Mesothelial cell of epicardium (in vitro differentiated cells): ENCODE results near the gene F2. TPM values are rescaled to one million over a fixed set of nuclear protein-coding genes. Genes with fewer than 3 reads are reported as not detected.

Experiments
- DNase-seq, 2 experiments: peaks; one replicate each; pipeline ENCODE4 v3.0.0; 2021; ENCODE audit warnings: low spot score in 2 of 2; ENCODE audit not compliant: unreplicated experiment in 2 of 2
- H3K27ac Mint-ChIP-seq: 2 replicates; pipeline ENCODE4 v1.8.0; 2021; ENCODE audit warnings: mixed read lengths
- H3K27me3 Mint-ChIP-seq: 2 replicates; pipeline ENCODE4 v1.8.0; 2021; ENCODE audit warnings: low read depth, mixed read lengths
- H3K36me3 Mint-ChIP-seq: 2 replicates; pipeline ENCODE4 v1.8.0; 2021; ENCODE audit warnings: mixed read lengths
- H3K4me1 Mint-ChIP-seq: 2 replicates; pipeline ENCODE4 v1.8.0; 2021; ENCODE audit warnings: mixed read lengths
- H3K4me3 Mint-ChIP-seq: 2 replicates; pipeline ENCODE4 v1.8.0; 2021; ENCODE audit warnings: mild to moderate bottlenecking, moderate library complexity, mixed read lengths
- H3K9me3 Mint-ChIP-seq: 2 replicates; pipeline ENCODE4 v1.8.0; 2021; ENCODE audit warnings: mixed read lengths
- total RNA-seq: library from RNA; stranded (reverse); gene quantifications from 3 replicates; pipeline ENCODE4 v1.2.1, GENCODE V29; 2021
- TF ChIP-seq, protein P1 (sequence below): fragments of 200-600 bp; sonication (generic); IDR thresholded peaks from one replicate; pipeline ENCODE4 v1.5.0; 2021; ENCODE audit warnings: antibody characterized with exemption; ENCODE audit not compliant: unreplicated experiment

F2 gene
- total RNA-seq, 1 donor from 2014 or later: not detected

DNA sequence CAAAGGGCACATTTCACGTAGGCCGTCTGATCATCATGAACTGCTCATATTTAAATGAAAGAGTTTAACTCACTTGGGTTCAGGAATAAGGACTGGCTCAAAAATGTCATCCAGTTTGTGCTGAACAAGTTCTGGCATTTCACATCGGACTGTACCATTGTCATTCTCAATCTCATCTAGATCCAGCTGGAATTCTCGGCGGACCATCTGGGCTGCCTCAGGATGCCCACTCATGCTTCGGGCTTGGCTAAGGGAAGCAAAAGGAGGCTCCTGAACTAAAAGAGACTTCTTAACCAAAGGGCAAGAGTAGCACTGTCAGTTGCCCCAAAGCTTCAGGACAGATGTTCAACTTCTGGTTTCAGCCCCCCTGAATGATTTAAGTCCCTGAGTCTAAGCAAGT is 40.2 kb downstream of the F2 start:
- Mint-ChIP-seq H3K4me1 (no peaks in the 10 kb centered on the region), H3K36me3 (peaks cover 49% of the 10 kb centered on the region), H3K9me3 (no peaks in the 10 kb centered on the region), H3K27me3 (no peaks in the 10 kb centered on the region), H3K4me3 (no peak overlapping the region), H3K27ac (no peak overlapping the region)
- TF ChIP-seq, protein P1, sequence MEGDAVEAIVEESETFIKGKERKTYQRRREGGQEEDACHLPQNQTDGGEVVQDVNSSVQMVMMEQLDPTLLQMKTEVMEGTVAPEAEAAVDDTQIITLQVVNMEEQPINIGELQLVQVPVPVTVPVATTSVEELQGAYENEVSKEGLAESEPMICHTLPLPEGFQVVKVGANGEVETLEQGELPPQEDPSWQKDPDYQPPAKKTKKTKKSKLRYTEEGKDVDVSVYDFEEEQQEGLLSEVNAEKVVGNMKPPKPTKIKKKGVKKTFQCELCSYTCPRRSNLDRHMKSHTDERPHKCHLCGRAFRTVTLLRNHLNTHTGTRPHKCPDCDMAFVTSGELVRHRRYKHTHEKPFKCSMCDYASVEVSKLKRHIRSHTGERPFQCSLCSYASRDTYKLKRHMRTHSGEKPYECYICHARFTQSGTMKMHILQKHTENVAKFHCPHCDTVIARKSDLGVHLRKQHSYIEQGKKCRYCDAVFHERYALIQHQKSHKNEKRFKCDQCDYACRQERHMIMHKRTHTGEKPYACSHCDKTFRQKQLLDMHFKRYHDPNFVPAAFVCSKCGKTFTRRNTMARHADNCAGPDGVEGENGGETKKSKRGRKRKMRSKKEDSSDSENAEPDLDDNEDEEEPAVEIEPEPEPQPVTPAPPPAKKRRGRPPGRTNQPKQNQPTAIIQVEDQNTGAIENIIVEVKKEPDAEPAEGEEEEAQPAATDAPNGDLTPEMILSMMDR: no peak
- no peak for DNase-seq

DNA sequence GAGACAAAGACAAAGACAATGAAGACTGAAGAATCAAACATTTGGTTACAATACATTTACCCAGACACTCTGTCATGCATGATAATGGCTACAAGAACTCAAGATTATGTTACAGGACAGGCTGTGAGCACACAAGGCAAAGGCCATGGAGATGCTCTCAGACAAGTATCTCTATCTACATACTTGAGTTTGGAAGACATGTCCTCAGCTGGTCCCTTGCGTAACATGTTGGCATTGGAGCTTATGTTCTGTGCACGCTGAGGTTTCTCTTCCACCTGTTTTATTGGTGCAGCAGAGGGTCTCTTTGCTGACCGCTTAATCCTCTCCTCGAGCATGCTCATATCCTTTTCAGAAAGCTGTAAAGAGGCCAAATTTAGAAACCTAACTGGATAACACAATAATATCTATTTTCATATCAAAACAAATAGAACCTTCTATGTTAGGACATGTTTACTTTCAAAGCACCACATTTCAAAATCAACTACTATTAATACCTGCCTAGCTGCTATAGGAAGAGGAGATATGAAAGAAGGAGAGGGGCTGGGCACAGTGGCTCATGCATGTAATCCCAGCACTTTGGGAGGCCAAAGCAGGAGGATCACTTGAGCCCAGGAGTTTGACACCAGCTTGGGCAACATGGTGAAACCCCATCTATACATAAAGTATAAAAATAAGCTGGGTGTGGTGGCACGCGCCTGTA is 41.6 kb downstream of the F2 start:
- H3K4me3 Mint-ChIP-seq: no peak overlapping the region
- no peaks in the 10 kb centered on the region for H3K4me1 Mint-ChIP-seq
- no peak for DNase-seq
- H3K27ac Mint-ChIP-seq: no peak overlapping the region
- H3K36me3 Mint-ChIP-seq: peaks cover 45% of the 10 kb centered on the region
- H3K9me3 Mint-ChIP-seq: no peaks in the 10 kb centered on the region
- TF ChIP-seq, protein P1: no peak
- no peaks in the 10 kb centered on the region for H3K27me3 Mint-ChIP-seq

DNA sequence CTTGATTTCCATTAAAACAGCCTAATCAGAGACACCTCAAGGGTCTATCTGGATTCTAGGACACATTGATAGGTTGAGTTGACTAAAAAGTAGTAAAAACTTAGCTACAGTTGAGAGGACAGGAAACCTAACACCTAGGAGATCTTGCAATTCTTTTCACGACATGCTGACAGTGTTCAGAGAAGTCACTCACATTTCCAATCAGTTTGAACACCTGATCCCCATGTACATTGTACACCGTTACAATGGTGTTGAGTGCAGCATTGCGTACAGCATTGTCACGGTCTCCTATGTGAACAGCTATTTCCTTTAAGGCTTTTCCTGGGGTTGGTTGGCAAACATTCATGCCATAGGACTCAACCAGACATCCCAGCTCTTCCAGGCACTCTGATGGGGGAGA is 42.8 kb downstream of the F2 start:
- DNase-seq: no peak
- TF ChIP-seq, protein P1: no peak
- H3K36me3 Mint-ChIP-seq: peaks cover 40% of the 10 kb centered on the region
- H3K4me3 Mint-ChIP-seq: no peak overlapping the region
- H3K4me1 Mint-ChIP-seq: no peaks in the 10 kb centered on the region
- no peaks in the 10 kb centered on the region for H3K27me3 Mint-ChIP-seq
- no peaks in the 10 kb centered on the region for H3K9me3 Mint-ChIP-seq
- no peak overlapping the region for H3K27ac Mint-ChIP-seq

DNA sequence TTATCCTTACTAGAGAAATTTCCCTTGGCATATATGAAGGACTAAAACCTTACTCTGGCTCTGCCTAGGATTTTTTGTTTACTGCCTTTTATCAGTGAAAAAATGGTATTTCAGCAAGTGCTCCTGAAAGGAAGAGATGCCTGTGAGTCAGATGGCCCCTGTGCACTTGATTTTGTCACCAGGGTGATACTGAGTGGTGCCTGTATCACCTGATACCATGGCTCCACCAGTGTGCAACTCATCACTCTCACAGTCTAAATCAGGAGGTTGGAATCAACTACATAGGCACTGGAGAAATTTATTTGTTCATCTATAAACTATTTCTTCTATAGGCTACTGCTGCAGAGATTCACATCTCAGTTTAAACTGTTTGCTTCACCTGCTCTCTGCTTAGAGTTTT is 43.2 kb downstream of the F2 start:
- H3K36me3 Mint-ChIP-seq: peaks cover 40% of the 10 kb centered on the region
- H3K4me3 Mint-ChIP-seq: no peak overlapping the region
- TF ChIP-seq, protein P1: no peak
- H3K9me3 Mint-ChIP-seq: no peaks in the 10 kb centered on the region
- H3K27me3 Mint-ChIP-seq: no peaks in the 10 kb centered on the region
- no peak overlapping the region for H3K27ac Mint-ChIP-seq
- DNase-seq: no peak
- no peaks in the 10 kb centered on the region for H3K4me1 Mint-ChIP-seq

DNA sequence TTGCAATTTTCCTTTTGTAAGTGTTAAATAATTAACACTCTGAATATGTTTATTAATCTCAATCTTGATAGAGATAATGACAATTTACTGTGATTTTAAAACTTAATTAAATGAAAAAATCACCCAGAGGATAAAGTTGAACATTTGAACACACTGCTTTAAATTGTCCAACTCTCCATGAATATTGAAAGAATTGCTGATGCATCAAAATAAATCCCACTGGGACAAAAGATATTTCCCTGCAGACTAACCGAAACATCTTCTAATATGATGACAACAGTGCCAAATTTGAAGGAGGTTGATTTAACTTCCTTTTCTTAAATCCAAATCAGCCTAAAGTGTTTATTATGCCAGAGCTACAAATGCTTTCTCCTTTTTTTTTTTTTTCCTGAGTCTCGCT is 47.6 kb downstream of the F2 start:
- no peaks in the 10 kb centered on the region for H3K27me3 Mint-ChIP-seq
- no peaks in the 10 kb centered on the region for H3K9me3 Mint-ChIP-seq
- no peaks in the 10 kb centered on the region for H3K4me1 Mint-ChIP-seq
- peaks cover 37% of the 10 kb centered on the region for H3K36me3 Mint-ChIP-seq
- DNase-seq: no peak
- no peak overlapping the region for H3K27ac Mint-ChIP-seq
- no peak overlapping the region for H3K4me3 Mint-ChIP-seq
- TF ChIP-seq, protein P1: no peak
